GM12865 (cell line): ENCODE results near the gene ABCC3.

Experiments used
- DNase-seq: peaks from one replicate; pipeline ENCODE4 v3.0.0; 2010; ENCODE audit warnings: low read depth
- H3K4me3 ChIP-seq: 2 replicates; pipeline ENCODE4 v1.5.1; 2011; ENCODE audit warnings: mild to moderate bottlenecking, low read depth, low read length, control low read depth
- CTCF ChIP-seq: IDR thresholded peaks from 2 replicates; pipeline ENCODE4 v1.5.1; 2011; ENCODE audit warnings: low read length, control low read depth, low read depth, inconsistent platforms; ENCODE audit not compliant: insufficient read depth; ENCODE audit errors: missing control alignments

Gene ABCC3

GRCh38 chr17:50619489-50619888, 15.2 kb upstream of the ABCC3 start:
- no peak for DNase-seq
- no peak for TF ChIP-seq CTCF
- no peak overlapping the region for H3K4me3 ChIP-seq

- no peak overlapping the region for H3K4me3 ChIP-seq
- TF ChIP-seq CTCF, result no peak
- no peak for DNase-seq
Observed at GRCh38 chr17:50620237-50620636, 14.4 kb upstream of the ABCC3 start.

GRCh38 chr17:50620858-50621257, 13.8 kb upstream of the ABCC3 start:
- TF ChIP-seq CTCF, result no peak
- H3K4me3 ChIP-seq, result no peak overlapping the region
- no peak for DNase-seq

GRCh38 chr17:50621574-50622031, 13.1 kb upstream of the ABCC3 start:
- DNase-seq, result no peak
- TF ChIP-seq CTCF, result no peak
- H3K4me3 ChIP-seq, result no peak overlapping the region

- TF ChIP-seq CTCF, result no peak
- no peak overlapping the region for H3K4me3 ChIP-seq
- no peak for DNase-seq
Observed at GRCh38 chr17:50624321-50624934, 10.3 kb upstream of the ABCC3 start.

- H3K4me3 ChIP-seq, result no peak overlapping the region
- no peak for DNase-seq
- TF ChIP-seq CTCF, result no peak
Observed at GRCh38 chr17:50625032-50625871, 9.4 kb upstream of the ABCC3 start.

GRCh38 chr17:50626037-50626574, 8.6 kb upstream of the ABCC3 start:
- peak; percentile 81 for DNase-seq
- TF ChIP-seq CTCF, result peak; percentile 79

More at GRCh38 chr17:50626037-50626574, 8.6 kb upstream of the ABCC3 start:
- H3K4me3 ChIP-seq, result no peak overlapping the region
